Breast epithelium (tissue), 3 donors: ENCODE data around the gene MAP2K4.

Experiments
- POLR2AphosphoS5 ChIP-seq, 3 donors: sonication (generic); formaldehyde crosslinking; IDR thresholded peaks; one replicate each; pipeline ENCODE4 v1.6.1; 2017; ENCODE audit warnings: antibody characterized with exemption in 3 of 3
- TF ChIP-seq, protein P1 (sequence below), 3 donors: fragments of 450-650 bp; IDR thresholded peaks; one replicate each; pipeline ENCODE4 v1.5.1; 2016 to 2017; ENCODE audit warnings: antibody characterized with exemption in 3 of 3, mild to moderate bottlenecking in 3 of 3, moderate library complexity in 3 of 3

DNA sequence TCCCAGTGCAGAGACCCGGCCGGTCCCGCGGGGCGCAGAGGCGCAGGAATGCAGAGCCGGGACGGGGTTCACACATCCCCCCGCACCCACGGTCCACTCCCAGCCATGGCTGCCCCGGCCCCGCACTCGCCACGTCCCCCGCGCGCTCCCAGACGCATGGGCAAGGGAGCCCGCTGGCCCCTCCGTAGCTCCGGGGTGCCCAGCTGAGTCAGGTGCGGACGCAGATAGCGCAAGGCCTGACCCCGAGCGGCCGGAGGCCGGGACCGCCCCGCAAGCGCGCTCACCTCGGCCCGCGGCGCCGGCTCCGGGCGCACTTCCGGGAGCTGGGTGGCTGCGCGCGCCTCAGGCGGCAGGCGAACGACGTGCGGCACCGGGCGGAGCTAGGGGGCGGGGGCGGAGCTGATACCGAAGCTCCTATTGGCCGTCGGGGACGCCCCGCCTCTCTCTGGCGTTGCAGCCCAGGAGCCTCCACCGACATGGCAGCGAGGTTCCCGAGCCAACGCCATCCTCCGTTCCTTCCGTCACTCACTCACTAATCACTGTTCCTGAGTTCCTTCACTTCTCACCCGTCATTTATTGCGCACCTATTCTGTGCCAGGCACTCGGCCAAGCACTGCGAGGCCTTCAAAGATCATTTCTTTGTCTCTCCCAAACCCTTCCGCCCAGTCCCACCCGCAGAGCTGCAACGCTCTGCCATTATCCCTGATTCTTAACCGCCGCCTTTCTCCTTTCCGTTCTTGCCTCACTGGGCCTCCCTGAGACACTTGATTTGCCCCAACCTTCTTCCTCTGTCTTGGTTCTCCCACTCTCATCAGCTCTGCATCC lies 23.3 kb upstream of the MAP2K4 start, which contains the start of gene ZNF18:
- TF ChIP-seq, protein P1, sequence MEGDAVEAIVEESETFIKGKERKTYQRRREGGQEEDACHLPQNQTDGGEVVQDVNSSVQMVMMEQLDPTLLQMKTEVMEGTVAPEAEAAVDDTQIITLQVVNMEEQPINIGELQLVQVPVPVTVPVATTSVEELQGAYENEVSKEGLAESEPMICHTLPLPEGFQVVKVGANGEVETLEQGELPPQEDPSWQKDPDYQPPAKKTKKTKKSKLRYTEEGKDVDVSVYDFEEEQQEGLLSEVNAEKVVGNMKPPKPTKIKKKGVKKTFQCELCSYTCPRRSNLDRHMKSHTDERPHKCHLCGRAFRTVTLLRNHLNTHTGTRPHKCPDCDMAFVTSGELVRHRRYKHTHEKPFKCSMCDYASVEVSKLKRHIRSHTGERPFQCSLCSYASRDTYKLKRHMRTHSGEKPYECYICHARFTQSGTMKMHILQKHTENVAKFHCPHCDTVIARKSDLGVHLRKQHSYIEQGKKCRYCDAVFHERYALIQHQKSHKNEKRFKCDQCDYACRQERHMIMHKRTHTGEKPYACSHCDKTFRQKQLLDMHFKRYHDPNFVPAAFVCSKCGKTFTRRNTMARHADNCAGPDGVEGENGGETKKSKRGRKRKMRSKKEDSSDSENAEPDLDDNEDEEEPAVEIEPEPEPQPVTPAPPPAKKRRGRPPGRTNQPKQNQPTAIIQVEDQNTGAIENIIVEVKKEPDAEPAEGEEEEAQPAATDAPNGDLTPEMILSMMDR (IDR thresholded peaks at IDR 0.05) = no peak
- TF ChIP-seq POLR2AphosphoS5 (IDR thresholded peaks at IDR 0.05) = peak; percentile 83 to 94 (median 91)
